ENCODE data around the gene NDUFA8.
"Not testable (repeated sequence)": the region's sequence is repeated elsewhere in the genome, so short reads cannot be mapped to it uniquely, and the experiment has no call there.

NDUFA8 gene

GRCh38 chr9:122122468-122122867 is 37.1 kb downstream of the NDUFA8 start:
- in situ Hi-C loops (cut with MboI; ENCODE audit: low sequenced_read_pairs): no loop called here

GRCh38 chr9:122121931-122122330 is 37.6 kb downstream of the NDUFA8 start:
- in situ Hi-C loops (cut with MboI; ENCODE audit: low sequenced_read_pairs): no loop called here

GRCh38 chr9:122121391-122121790 is 38.2 kb downstream of the NDUFA8 start:
- in situ Hi-C loops (cut with MboI; ENCODE audit: low sequenced_read_pairs): no loop called here

- in situ Hi-C loops (cut with MboI; ENCODE audit: low sequenced_read_pairs): no loop called here
Observed at GRCh38 chr9:122120316-122121071, 39.1 kb downstream of the NDUFA8 start.

- in situ Hi-C loops (cut with MboI; ENCODE audit: low sequenced_read_pairs): no loop called here
Observed at GRCh38 chr9:122119721-122120120, 39.9 kb downstream of the NDUFA8 start.

- in situ Hi-C loops (cut with MboI; ENCODE audit: low sequenced_read_pairs): no loop called here
Observed at GRCh38 chr9:122119166-122119521, 40.4 kb downstream of the NDUFA8 start.

- in situ Hi-C loops (cut with MboI; ENCODE audit: low sequenced_read_pairs): no loop called here
Observed at GRCh38 chr9:122118343-122119165, 41.0 kb downstream of the NDUFA8 start.

- in situ Hi-C loops (cut with MboI; ENCODE audit: low sequenced_read_pairs): not testable (repeated sequence)
Observed at GRCh38 chr9:122117241-122117640, 42.3 kb downstream of the NDUFA8 start.

- in situ Hi-C loops (cut with MboI; ENCODE audit: low sequenced_read_pairs): no loop called here
Observed at GRCh38 chr9:122116448-122117173, 43.0 kb downstream of the NDUFA8 start.

- in situ Hi-C loops (cut with MboI; ENCODE audit: low sequenced_read_pairs): no loop called here
Observed at GRCh38 chr9:122116040-122116439, 43.5 kb downstream of the NDUFA8 start.

GRCh38 chr9:122115176-122116035 is 44.2 kb downstream of the NDUFA8 start:
- in situ Hi-C loops (cut with MboI; ENCODE audit: low sequenced_read_pairs): no loop called here

GRCh38 chr9:122113574-122113973 is 46.0 kb downstream of the NDUFA8 start:
- in situ Hi-C loops (cut with MboI; ENCODE audit: low sequenced_read_pairs): no loop called here

- in situ Hi-C loops (cut with MboI; ENCODE audit: low sequenced_read_pairs): no loop called here
Observed at GRCh38 chr9:122112238-122112637, 47.3 kb downstream of the NDUFA8 start.

- in situ Hi-C loops (cut with MboI; ENCODE audit: low sequenced_read_pairs): no loop called here
Observed at GRCh38 chr9:122111413-122112085, 48.0 kb downstream of the NDUFA8 start.

GRCh38 chr9:122110100-122110833 is 49.3 kb downstream of the NDUFA8 start:
- in situ Hi-C loops (cut with MboI; ENCODE audit: low sequenced_read_pairs): no loop called here

- in situ Hi-C loops (cut with MboI; ENCODE audit: low sequenced_read_pairs): no loop called here
Observed at GRCh38 chr9:122109035-122109813, 50.4 kb downstream of the NDUFA8 start.

GRCh38 chr9:122107291-122107805 is 52.2 kb downstream of the NDUFA8 start:
- in situ Hi-C loops (cut with MboI; ENCODE audit: low sequenced_read_pairs): no loop called here

GRCh38 chr9:122106576-122106975 is 53.0 kb downstream of the NDUFA8 start:
- in situ Hi-C loops (cut with MboI; ENCODE audit: low sequenced_read_pairs): no loop called here

All from hTERT RPE-1 (cell line).